GM12872 (cell line): ENCODE results near the gene DENND2A.

ENCODE experiments used
- CTCF ChIP-seq: IDR thresholded peaks from 3 replicates; pipeline ENCODE4 v1.5.1; 2011; ENCODE audit warnings: low read depth, mild to moderate bottlenecking, low read length, moderate library complexity; ENCODE audit not compliant: insufficient read depth

DENND2A gene

GRCh38 chr7:140593672-140593982 is 47.0 kb downstream of the DENND2A start:
- TF ChIP-seq CTCF: no peak

- no peak for TF ChIP-seq CTCF
Measured at GRCh38 chr7:140592964-140593671, 47.5 kb downstream of the DENND2A start.

GRCh38 chr7:140591180-140591902 is 49.3 kb downstream of the DENND2A start:
- TF ChIP-seq CTCF: no peak

GRCh38 chr7:140587243-140587642 is 53.4 kb downstream of the DENND2A start:
- no peak for TF ChIP-seq CTCF

- no peak for TF ChIP-seq CTCF
Measured at GRCh38 chr7:140586516-140586915, 54.1 kb downstream of the DENND2A start.

GRCh38 chr7:140585333-140585732 is 55.3 kb downstream of the DENND2A start:
- TF ChIP-seq CTCF: no peak

GRCh38 chr7:140584195-140584851 is 56.3 kb downstream of the DENND2A start:
- no peak for TF ChIP-seq CTCF
